Spleen (tissue), 11 donors: Measurements from ENCODE around the gene ULBP1. TPM values are rescaled to one million over a fixed set of nuclear protein-coding genes. Genes with fewer than 3 reads are reported as not detected.
"Not testable (repeated sequence)": the region's sequence is repeated elsewhere in the genome, so short reads cannot be mapped to it uniquely, and the experiment has no call there.

Experiments used
- DNase-seq: peaks from one replicate; pipeline ENCODE4 v3.0.0-alpha.2; 2020
- H3K27ac ChIP-seq, 8 donors: fragments of 200-600 bp; sonication (generic) in 7 of 8; 1 replicate in 4 of 8; 2 replicates in 4 of 8; pipeline versions ENCODE4 v1.5.0 to v1.8.0; 2016 to 2021; ENCODE audit warnings: inconsistent platforms in 4 of 8, mild to moderate bottlenecking in 4 of 8, moderate library complexity in 1 of 8
- H3K27me3 ChIP-seq, 7 donors: fragments of 200-600 bp; sonication (generic) in 6 of 7; replicated peaks in 1 of 7; 1 replicate in 4 of 7; 2 replicates in 3 of 7; pipeline versions ENCODE4 v1.5.0 to v1.8.0; 2016 to 2021; ENCODE audit warnings: inconsistent platforms in 3 of 7, mild to moderate bottlenecking in 1 of 7
- H3K36me3 ChIP-seq, 6 donors: fragments of 200-600 bp; sonication (generic) in 5 of 6; 1 replicate in 4 of 6; 2 replicates in 2 of 6; pipeline versions ENCODE4 v1.5.0 to v1.8.0; 2016 to 2021; ENCODE audit warnings: inconsistent platforms in 2 of 6
- H3K4me1 ChIP-seq, 6 donors: fragments of 200-600 bp; sonication (generic) in 5 of 6; 1 replicate in 3 of 6; 2 replicates in 3 of 6; pipeline versions ENCODE4 v1.5.0 to v1.8.0; 2016 to 2021; ENCODE audit warnings: inconsistent platforms in 3 of 6
- H3K4me3 ChIP-seq, 8 donors: fragments of 200-600 bp; sonication (generic) in 7 of 8; 1 replicate in 4 of 8; 2 replicates in 4 of 8; pipeline versions ENCODE4 v1.5.0 to v1.8.0; 2016 to 2021; ENCODE audit warnings: inconsistent platforms in 4 of 8, mild to moderate bottlenecking in 4 of 8, moderate library complexity in 2 of 8
- H3K9me3 ChIP-seq, 8 donors: fragments of 200-600 bp; sonication (generic) in 7 of 8; 1 replicate in 4 of 8; 2 replicates in 4 of 8; pipeline versions ENCODE4 v1.5.0 to v1.8.0; 2016 to 2021; ENCODE audit warnings: inconsistent platforms in 4 of 8
- CTCF ChIP-seq, 11 experiments: fragments of 200-600 bp in 7 of 11; fragments of 450-650 bp in 4 of 11; sonication (generic) in 4 of 11; IDR thresholded peaks in 8 of 11; conservative IDR thresholded peaks in 3 of 11; 1 replicate in 7 of 11; 2 replicates in 4 of 11; pipeline versions ENCODE4 v1.4.0 to v1.8.0; 2016 to 2021; ENCODE audit warnings: antibody characterized with exemption in 11 of 11, inconsistent platforms in 4 of 11, mild to moderate bottlenecking in 1 of 11
- POLR2A ChIP-seq, 3 donors: fragments of 450-650 bp; IDR thresholded peaks; one replicate each; pipeline ENCODE4 v1.5.1; 2017; ENCODE audit warnings: antibody characterized with exemption in 3 of 3, mild to moderate bottlenecking in 1 of 3
- POLR2AphosphoS5 ChIP-seq, 3 donors: sonication (generic); formaldehyde crosslinking; IDR thresholded peaks; one replicate each; pipeline ENCODE4 v1.5.1; 2017; ENCODE audit warnings: antibody characterized with exemption in 3 of 3
- WGBS, 5 donors: extraction: QIAGEN DNeasy Blood & Tissue Kit in 3 of 5; methylation state at CpG; one replicate each; pipeline versions ENCODE4 v1.1.5 to v1.1.7; 2013 to 2018; 5-methylcytosine and 5-hydroxymethylcytosine counted together
- intact Hi-C: fragments of 100-400 bp; cut with DNase I; formaldehyde crosslinking; loops from one replicate; pipeline ENCODE4 v1.15.0; 2023; ENCODE audit warnings: low total_unique reads
- polyA plus RNA-seq, 3 donors: library from polyadenylated mRNA; stranded (reverse); fragments of 200-250 nt; gene quantifications; one replicate each; pipeline ENCODE4 v1.2.1, GENCODE V29; 2013
- total RNA-seq, 7 donors: library from RNA; depleted of rRNA in 3 of 7; stranded (reverse); fragments of >200 nt in 3 of 7; fragmentation: NEBNext Ultra II Directional in 4 of 7; extraction: Animal tissue kit (Norgen Biotek cat#: 25700) in 4 of 7; gene quantifications; one replicate each; pipeline versions ENCODE4 v1.1.0 to v1.2.1, GENCODE V29; 2016 to 2021
- donor health status: healthy with polysubstance abuse.
- donor health status: DM: no; HTN: no; CAD: no; lungs with moderate emphysema.
- donor health status: DM: no; HTN: no; CAD: no.
- donor health status: Bipolar disorder and iron deficiency.
- donor health status: healthy.
- donor health status: DM: no; HTN: no; CAD: no.
- donor health status: DM: yes; HTN: yes; CAD: no.

The ULBP1 gene
- total and polyA plus RNA-seq, 10 donors = 0.03 to 0.34 (median 0.15) TPM; not detected in 6

- H3K9me3 ChIP-seq = no peaks in the 10 kb centered on the region
- peaks cover 0 to 13% (median 9%) of the 10 kb centered on the region in 6 donors for H3K4me1 ChIP-seq
- H3K27ac ChIP-seq = no peak overlapping the region
- peaks cover 0 to 42% (median 9%) of the 10 kb centered on the region in 7 donors for H3K27me3 ChIP-seq
- TF ChIP-seq POLR2AphosphoS5 (IDR thresholded peaks at IDR 0.05) = no peak
- intact Hi-C loops = no loop called here
- DNase-seq = peak; percentile 56
- no peaks in the 10 kb centered on the region for H3K36me3 ChIP-seq
- no peak overlapping the region for H3K4me3 ChIP-seq
- 75 to 94% (median 83%) methylated on average over 6 of the region's 6 CpGs for WGBS, 5 donors
Measured at GRCh38 chr6:149918151-149918905, 45.4 kb upstream of the ULBP1 start.

GRCh38 chr6:149919126-149919833, 44.5 kb upstream of the ULBP1 start:
- intact Hi-C loops, H3K27ac ChIP-seq, H3K4me3 ChIP-seq, H3K36me3 ChIP-seq, H3K9me3 ChIP-seq: not testable (repeated sequence)
- DNase-seq = peak; percentile 28
- Histone ChIP-seq H3K4me1 (peaks cover 0 to 18% (median 12%) of the 10 kb centered on the region in 6 donors), H3K27me3 (peaks cover 0 to 45% (median 17%) of the 10 kb centered on the region in 7 donors)
- 67 to 78% (median 78%) methylated on average over 9 to 11 of the region's 11 CpGs for WGBS, 5 donors

GRCh38 chr6:149919834-149920225, 43.9 kb upstream of the ULBP1 start:
- Histone ChIP-seq H3K36me3 (no peaks in the 10 kb centered on the region), H3K27ac (no peak overlapping the region), H3K4me1 (peaks cover 0 to 18% (median 12%) of the 10 kb centered on the region in 6 donors), H3K4me3 (no peak overlapping the region), H3K27me3 (peaks cover 0 to 50% (median 17%) of the 10 kb centered on the region in 7 donors), H3K9me3 (no peaks in the 10 kb centered on the region)
- intact Hi-C loops = no loop called here
- WGBS, 5 donors = 79 to 92% (median 87%) methylated on average over 4 of the region's 4 CpGs
- DNase-seq = peak; percentile 37
- TF ChIP-seq POLR2A (IDR thresholded peaks at IDR 0.05) = no peak
- no peak for TF ChIP-seq CTCF (IDR thresholded peaks at IDR 0.05 in 8 of 11, conservative IDR thresholded peaks at IDR 0.05 in 3 of 11)
- no peak for TF ChIP-seq POLR2AphosphoS5 (IDR thresholded peaks at IDR 0.05)

GRCh38 chr6:149921361-149921760, 42.4 kb upstream of the ULBP1 start:
- peaks cover 0 to 33% (median 27%) of the 10 kb centered on the region in 6 donors for H3K4me1 ChIP-seq
- H3K4me3 ChIP-seq = no peak overlapping the region
- H3K27ac ChIP-seq = no peak overlapping the region
- TF ChIP-seq POLR2AphosphoS5 (IDR thresholded peaks at IDR 0.05) (no peak), POLR2A (IDR thresholded peaks at IDR 0.05) (no peak), CTCF (IDR thresholded peaks at IDR 0.05 in 8 of 11, conservative IDR thresholded peaks at IDR 0.05 in 3 of 11) (no peak)
- peaks cover 0 to 66% (median 26%) of the 10 kb centered on the region in 7 donors for H3K27me3 ChIP-seq
- intact Hi-C loops = no loop called here
- peak; percentile 69 for DNase-seq
- no peaks in the 10 kb centered on the region for H3K36me3 ChIP-seq
- WGBS, 5 donors = 71 to 89% (median 87%) methylated on average over 1 to 6 of the region's 6 CpGs
- H3K9me3 ChIP-seq = no peaks in the 10 kb centered on the region

GRCh38 chr6:149922091-149922490, 41.7 kb upstream of the ULBP1 start:
- 36 to 72% (median 47%) methylated on average over 5 of the region's 5 CpGs for WGBS, 5 donors
- Histone ChIP-seq H3K4me3 (peak overlapping the region in 2 of 8 donors; percentile 34 to 72), H3K27me3 (peaks cover 0 to 73% (median 26%) of the 10 kb centered on the region in 7 donors), H3K4me1 (peaks cover 0 to 35% (median 29%) of the 10 kb centered on the region in 6 donors)
- intact Hi-C loops = loop anchor here (2.0 kb wide), 1 partner anchor 55 kb away; no protein-coding TSS in a partner anchor
- not testable (repeated sequence) for H3K36me3 ChIP-seq, H3K27ac ChIP-seq, H3K9me3 ChIP-seq
- DNase-seq = peak; percentile 59
